Measurements from ENCODE around the gene LMBR1. TPM values are rescaled to one million over a fixed set of nuclear protein-coding genes. Genes with fewer than 3 reads are reported as not detected.

Gene LMBR1
- total and polyA plus RNA-seq, 2 of the 13 experiments (the other 11 are each of a cell fraction or from before 2014, with no cell fraction given), result 20.9 to 39.6 TPM

DNA sequence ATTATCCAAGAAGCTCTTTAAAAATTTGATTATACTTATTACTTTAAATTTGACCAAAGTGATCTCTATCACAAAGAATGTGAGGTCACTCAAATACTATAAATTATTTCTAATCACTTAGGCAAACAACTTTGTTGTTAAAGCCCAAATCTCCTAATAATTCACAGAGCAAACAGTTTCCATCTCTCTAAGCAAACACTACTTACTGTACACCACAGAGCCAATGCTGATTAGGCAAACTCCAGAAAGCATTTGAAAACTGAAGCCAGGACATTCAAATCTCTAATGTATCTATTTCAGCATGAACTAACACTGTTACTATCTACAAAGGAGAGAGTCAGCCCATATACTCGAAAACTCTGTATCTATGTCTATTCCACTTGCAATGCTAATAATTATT is 145.3 kb downstream of the LMBR1 start (continued):
- TF ChIP-seq, protein P1, sequence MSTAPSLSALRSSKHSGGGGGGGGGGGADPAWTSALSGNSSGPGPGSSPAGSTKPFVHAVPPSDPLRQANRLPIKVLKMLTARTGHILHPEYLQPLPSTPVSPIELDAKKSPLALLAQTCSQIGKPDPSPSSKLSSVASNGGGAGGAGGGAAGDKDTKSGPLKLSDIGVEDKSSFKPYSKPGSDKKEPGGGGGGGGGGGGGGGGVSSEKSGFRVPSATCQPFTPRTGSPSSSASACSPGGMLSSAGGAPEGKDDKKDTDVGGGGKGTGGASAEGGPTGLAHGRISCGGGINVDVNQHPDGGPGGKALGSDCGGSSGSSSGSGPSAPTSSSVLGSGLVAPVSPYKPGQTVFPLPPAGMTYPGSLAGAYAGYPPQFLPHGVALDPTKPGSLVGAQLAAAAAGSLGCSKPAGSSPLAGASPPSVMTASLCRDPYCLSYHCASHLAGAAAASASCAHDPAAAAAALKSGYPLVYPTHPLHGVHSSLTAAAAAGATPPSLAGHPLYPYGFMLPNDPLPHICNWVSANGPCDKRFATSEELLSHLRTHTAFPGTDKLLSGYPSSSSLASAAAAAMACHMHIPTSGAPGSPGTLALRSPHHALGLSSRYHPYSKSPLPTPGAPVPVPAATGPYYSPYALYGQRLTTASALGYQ (CRISPR knock-in tag; IDR thresholded peaks at IDR 0.05), result peak; percentile 84; the same call in 1 of the 2 replicates
- TF ChIP-seq, protein P2, sequence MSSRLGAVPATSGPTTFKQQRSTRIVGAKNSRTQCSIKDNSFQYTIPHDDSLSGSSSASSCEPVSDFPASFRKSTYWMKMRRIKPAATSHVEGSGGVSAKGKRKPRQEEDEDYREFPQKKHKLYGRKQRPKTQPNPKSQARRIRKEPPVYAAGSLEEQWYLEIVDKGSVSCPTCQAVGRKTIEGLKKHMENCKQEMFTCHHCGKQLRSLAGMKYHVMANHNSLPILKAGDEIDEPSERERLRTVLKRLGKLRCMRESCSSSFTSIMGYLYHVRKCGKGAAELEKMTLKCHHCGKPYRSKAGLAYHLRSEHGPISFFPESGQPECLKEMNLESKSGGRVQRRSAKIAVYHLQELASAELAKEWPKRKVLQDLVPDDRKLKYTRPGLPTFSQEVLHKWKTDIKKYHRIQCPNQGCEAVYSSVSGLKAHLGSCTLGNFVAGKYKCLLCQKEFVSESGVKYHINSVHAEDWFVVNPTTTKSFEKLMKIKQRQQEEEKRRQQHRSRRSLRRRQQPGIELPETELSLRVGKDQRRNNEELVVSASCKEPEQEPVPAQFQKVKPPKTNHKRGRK (CRISPR knock-in tag; IDR thresholded peaks at IDR 0.05), result no peak
- TF ChIP-seq SUZ12 (IDR thresholded peaks at IDR 0.05; ENCODE audit: low read depth, low read length) (no peak), HNF4A (CRISPR knock-in tag; IDR thresholded peaks at IDR 0.05) (peak; percentile 23; the same call in 1 of the 2 replicates), REPIN1 (CRISPR knock-in tag; IDR thresholded peaks at IDR 0.05; ENCODE audit: borderline replicate concordance, low read depth) (no peak), ZSCAN12 (CRISPR knock-in tag; IDR thresholded peaks at IDR 0.05) (no peak), MED1 (CRISPR knock-in tag; IDR thresholded peaks at IDR 0.05) (peak; percentile 18; the same call in 1 of the 2 replicates), GZF1 (CRISPR knock-in tag; IDR thresholded peaks at IDR 0.05) (no peak), RFXAP (CRISPR knock-in tag; IDR thresholded peaks at IDR 0.05; ENCODE audit: borderline replicate concordance) (no peak), NFRKB (IDR thresholded peaks at IDR 0.05) (no peak), ZKSCAN8 (CRISPR knock-in tag; IDR thresholded peaks at IDR 0.05; ENCODE audit: borderline replicate concordance) (0 out of 2 replicates have a peak, but pooled peaks have one; percentile 53), ZNF569 (CRISPR knock-in tag; IDR thresholded peaks at IDR 0.05; ENCODE audit: borderline replicate concordance) (no peak), PAWR (CRISPR knock-in tag; IDR thresholded peaks at IDR 0.05; ENCODE audit: borderline replicate concordance) (no peak), FOSL1 (CRISPR knock-in tag; IDR thresholded peaks at IDR 0.05; ENCODE audit: borderline replicate concordance) (no peak), GTF2F1 (IDR thresholded peaks at IDR 0.05; ENCODE audit: low read length) (no peak)
- TF ChIP-seq, protein P3, sequence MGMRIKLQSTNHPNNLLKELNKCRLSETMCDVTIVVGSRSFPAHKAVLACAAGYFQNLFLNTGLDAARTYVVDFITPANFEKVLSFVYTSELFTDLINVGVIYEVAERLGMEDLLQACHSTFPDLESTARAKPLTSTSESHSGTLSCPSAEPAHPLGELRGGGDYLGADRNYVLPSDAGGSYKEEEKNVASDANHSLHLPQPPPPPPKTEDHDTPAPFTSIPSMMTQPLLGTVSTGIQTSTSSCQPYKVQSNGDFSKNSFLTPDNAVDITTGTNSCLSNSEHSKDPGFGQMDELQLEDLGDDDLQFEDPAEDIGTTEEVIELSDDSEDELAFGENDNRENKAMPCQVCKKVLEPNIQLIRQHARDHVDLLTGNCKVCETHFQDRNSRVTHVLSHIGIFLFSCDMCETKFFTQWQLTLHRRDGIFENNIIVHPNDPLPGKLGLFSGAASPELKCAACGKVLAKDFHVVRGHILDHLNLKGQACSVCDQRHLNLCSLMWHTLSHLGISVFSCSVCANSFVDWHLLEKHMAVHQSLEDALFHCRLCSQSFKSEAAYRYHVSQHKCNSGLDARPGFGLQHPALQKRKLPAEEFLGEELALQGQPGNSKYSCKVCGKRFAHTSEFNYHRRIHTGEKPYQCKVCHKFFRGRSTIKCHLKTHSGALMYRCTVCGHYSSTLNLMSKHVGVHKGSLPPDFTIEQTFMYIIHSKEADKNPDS (CRISPR knock-in tag; IDR thresholded peaks at IDR 0.05), result no peak
- TF ChIP-seq, protein P4, sequence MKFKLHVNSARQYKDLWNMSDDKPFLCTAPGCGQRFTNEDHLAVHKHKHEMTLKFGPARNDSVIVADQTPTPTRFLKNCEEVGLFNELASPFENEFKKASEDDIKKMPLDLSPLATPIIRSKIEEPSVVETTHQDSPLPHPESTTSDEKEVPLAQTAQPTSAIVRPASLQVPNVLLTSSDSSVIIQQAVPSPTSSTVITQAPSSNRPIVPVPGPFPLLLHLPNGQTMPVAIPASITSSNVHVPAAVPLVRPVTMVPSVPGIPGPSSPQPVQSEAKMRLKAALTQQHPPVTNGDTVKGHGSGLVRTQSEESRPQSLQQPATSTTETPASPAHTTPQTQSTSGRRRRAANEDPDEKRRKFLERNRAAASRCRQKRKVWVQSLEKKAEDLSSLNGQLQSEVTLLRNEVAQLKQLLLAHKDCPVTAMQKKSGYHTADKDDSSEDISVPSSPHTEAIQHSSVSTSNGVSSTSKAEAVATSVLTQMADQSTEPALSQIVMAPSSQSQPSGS (CRISPR knock-in tag; IDR thresholded peaks at IDR 0.05), result peak; percentile 33; the same call in 1 of the 2 replicates
- TF ChIP-seq, protein P5, sequence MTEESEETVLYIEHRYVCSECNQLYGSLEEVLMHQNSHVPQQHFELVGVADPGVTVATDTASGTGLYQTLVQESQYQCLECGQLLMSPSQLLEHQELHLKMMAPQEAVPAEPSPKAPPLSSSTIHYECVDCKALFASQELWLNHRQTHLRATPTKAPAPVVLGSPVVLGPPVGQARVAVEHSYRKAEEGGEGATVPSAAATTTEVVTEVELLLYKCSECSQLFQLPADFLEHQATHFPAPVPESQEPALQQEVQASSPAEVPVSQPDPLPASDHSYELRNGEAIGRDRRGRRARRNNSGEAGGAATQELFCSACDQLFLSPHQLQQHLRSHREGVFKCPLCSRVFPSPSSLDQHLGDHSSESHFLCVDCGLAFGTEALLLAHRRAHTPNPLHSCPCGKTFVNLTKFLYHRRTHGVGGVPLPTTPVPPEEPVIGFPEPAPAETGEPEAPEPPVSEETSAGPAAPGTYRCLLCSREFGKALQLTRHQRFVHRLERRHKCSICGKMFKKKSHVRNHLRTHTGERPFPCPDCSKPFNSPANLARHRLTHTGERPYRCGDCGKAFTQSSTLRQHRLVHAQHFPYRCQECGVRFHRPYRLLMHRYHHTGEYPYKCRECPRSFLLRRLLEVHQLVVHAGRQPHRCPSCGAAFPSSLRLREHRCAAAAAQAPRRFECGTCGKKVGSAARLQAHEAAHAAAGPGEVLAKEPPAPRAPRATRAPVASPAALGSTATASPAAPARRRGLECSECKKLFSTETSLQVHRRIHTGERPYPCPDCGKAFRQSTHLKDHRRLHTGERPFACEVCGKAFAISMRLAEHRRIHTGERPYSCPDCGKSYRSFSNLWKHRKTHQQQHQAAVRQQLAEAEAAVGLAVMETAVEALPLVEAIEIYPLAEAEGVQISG (CRISPR knock-in tag; IDR thresholded peaks at IDR 0.05), result no peak

Data from HepG2 (cell line).